HL-60 (cell line): ENCODE measurements around the gene CDK6.
A peak's percentile ranks its signal among the peaks of the same experiment; 100 is the strongest.

ENCODE experiments used
- DNase-seq, 2 experiments: peaks; one replicate each; pipeline ENCODE4 v3.0.0-alpha.2; 2010 to 2020; ENCODE audit warnings: low read depth in 1 of 2, low spot score in 1 of 2
- H3K27ac ChIP-seq: fragments of 250-450 bp; sonication (Bioruptor Pico); replicated peaks from 2 replicates; pipeline ENCODE4 v1.5.1; 2020; ENCODE audit warnings: mild to moderate bottlenecking, moderate library complexity
- H3K27me3 ChIP-seq: fragments of 250-450 bp; sonication (Bioruptor Pico); 2 replicates; pipeline ENCODE4 v1.5.1; 2021; ENCODE audit warnings: mild to moderate bottlenecking, moderate library complexity; ENCODE audit not compliant: insufficient read depth, poor library complexity, severe bottlenecking
- H3K4me3 ChIP-seq: replicated peaks from 2 replicates; pipeline ENCODE4 v1.5.1; 2011; ENCODE audit warnings: mild to moderate bottlenecking, control low read depth, low read length; ENCODE audit not compliant: insufficient read depth
- CTCF ChIP-seq: IDR thresholded peaks from one replicate; pipeline ENCODE4 v1.5.1; 2011; ENCODE audit warnings: low read length, control low read depth, inconsistent platforms; ENCODE audit not compliant: insufficient read depth
- GABPA ChIP-seq: IDR thresholded peaks from 2 replicates; pipeline ENCODE4 v1.6.1; 2012; ENCODE audit warnings: low read depth
- POLR2AphosphoS5 ChIP-seq: IDR thresholded peaks from 2 replicates; pipeline ENCODE4 v1.6.1; 2012; ENCODE audit warnings: low read depth
- REST ChIP-seq: IDR thresholded peaks from 2 replicates; pipeline ENCODE4 v1.6.1; 2012; ENCODE audit warnings: low read depth; ENCODE audit not compliant: insufficient replicate concordance
- SPI1 ChIP-seq: IDR thresholded peaks from 2 replicates; pipeline ENCODE4 v1.6.1; 2012; ENCODE audit warnings: low read depth, mild to moderate bottlenecking, borderline replicate concordance

The CDK6 gene

GRCh38 chr7:92754919-92755581 is 81.3 kb downstream of the CDK6 start:
- TF ChIP-seq SPI1 (peak; percentile 50; the same call in 1 of the 2 replicates), CTCF (no peak), GABPA (peak; percentile 56), REST (peak; percentile 55), POLR2AphosphoS5 (peak; percentile 95)
- Histone ChIP-seq H3K27me3 (no peaks in the 10 kb centered on the region), H3K27ac (peak overlapping the region; percentile 85), H3K4me3 (no peak overlapping the region)
- peak; percentile 18 to 91 for DNase-seq

- DNase-seq = no peak
- TF ChIP-seq POLR2AphosphoS5 (no peak), REST (no peak)
- Histone ChIP-seq H3K27me3 (no peaks in the 10 kb centered on the region), H3K27ac (peak overlapping the region; percentile 85; the same call in 1 of the 2 replicates), H3K4me3 (no peak overlapping the region)
These were observed 82.8 kb downstream of the CDK6 start for GRCh38 chr7:92753614-92754013.

- no peak for TF ChIP-seq CTCF
- no peak for TF ChIP-seq POLR2AphosphoS5
- TF ChIP-seq REST = no peak
- no peak for TF ChIP-seq GABPA
- no peak for TF ChIP-seq SPI1
- DNase-seq = no peak
- H3K27ac ChIP-seq = 0 out of 2 replicates have a peak overlapping the region, but pooled peaks have one; percentile 13
These were observed 84.2 kb downstream of the CDK6 start for GRCh38 chr7:92751902-92752901.

More at GRCh38 chr7:92751902-92752901, 84.2 kb downstream of the CDK6 start:
- Histone ChIP-seq H3K27me3 (no peaks in the 10 kb centered on the region), H3K4me3 (no peak overlapping the region)
